GM12874 (cell line): ENCODE data around the gene NBDY.

Experiments used
- TF ChIP-seq, protein P1 (sequence below): IDR thresholded peaks from 2 replicates; pipeline ENCODE4 v1.5.1; 2011; ENCODE audit warnings: low read depth, mild to moderate bottlenecking, control low read depth, low read length, moderate library complexity; ENCODE audit not compliant: insufficient read depth

Gene NBDY

DNA sequence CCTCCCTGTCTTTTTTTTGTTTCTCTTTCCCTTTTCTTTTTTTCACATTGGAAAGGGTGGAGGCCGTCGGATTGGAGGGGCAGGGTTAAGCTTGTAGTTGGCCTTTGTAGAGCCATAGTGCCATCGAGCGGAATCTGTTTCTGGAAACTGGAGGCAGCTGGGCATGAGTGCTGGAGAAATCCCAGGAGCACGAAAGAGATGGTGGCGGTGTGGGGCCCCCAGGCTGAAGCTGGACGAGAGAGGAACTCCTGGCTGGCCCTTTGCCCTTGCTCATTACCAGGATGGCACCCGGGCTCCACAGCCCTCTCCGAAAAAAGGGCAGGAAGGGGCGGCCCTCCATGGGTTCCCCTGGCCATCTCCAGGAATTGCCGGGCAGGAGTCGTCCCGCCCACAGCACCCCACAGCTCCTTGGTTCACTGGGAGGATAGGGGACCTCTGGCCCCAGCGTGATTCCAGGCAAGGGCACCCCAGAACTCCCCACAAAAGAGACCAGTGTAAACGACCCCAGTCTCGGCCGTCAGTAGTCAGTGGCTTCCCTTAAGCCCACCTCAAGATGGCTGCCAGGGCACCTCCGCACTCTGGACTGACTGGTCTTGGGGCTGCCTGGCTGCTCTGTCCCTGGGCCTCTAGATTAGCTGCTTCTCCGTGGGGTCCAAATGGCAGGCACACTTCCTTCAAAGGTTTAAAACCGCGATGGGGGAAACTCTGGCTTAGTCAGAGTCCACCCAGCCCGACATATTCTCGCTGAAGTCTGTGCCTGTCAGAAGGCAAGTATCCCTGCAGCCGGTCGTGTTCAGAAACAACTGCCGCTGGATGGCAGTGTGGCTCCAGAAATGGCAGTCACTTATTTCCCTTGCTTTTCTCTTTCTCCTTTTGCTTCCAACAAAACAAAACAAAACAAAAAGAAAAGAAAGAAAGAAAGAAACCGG, 74.1 kb downstream of the NBDY start:
- TF ChIP-seq, protein P1, sequence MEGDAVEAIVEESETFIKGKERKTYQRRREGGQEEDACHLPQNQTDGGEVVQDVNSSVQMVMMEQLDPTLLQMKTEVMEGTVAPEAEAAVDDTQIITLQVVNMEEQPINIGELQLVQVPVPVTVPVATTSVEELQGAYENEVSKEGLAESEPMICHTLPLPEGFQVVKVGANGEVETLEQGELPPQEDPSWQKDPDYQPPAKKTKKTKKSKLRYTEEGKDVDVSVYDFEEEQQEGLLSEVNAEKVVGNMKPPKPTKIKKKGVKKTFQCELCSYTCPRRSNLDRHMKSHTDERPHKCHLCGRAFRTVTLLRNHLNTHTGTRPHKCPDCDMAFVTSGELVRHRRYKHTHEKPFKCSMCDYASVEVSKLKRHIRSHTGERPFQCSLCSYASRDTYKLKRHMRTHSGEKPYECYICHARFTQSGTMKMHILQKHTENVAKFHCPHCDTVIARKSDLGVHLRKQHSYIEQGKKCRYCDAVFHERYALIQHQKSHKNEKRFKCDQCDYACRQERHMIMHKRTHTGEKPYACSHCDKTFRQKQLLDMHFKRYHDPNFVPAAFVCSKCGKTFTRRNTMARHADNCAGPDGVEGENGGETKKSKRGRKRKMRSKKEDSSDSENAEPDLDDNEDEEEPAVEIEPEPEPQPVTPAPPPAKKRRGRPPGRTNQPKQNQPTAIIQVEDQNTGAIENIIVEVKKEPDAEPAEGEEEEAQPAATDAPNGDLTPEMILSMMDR = no peak

- TF ChIP-seq, protein P1 = no peak
These were observed 75.0 kb downstream of the NBDY start for GRCh38 chrX:56803850-56804681.

- TF ChIP-seq, protein P1 = no peak
These were observed 75.8 kb downstream of the NBDY start for GRCh38 chrX:56804867-56805266.

GRCh38 chrX:56805399-56805798, 76.4 kb downstream of the NBDY start:
- TF ChIP-seq, protein P1 = no peak

DNA sequence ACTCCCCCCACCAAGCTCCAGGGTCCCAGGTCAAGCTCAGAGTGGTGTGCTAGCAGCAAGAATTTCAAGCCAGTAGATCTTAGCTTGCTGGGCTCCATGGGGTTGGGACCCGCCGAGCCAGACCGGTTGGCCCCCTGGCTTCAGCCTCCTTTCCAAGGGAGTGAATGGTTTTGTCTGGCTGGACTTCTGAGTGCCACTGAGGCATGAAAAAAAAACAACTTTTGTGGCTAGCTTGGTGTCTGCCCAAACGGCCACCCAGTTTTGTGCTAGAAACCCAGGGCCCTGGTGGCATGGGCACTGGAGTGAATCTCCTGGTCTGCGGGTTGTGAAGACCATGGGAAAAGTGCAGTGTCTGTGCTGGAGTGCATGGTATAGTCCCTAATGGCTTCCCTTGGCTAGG, 82.6 kb downstream of the NBDY start:
- TF ChIP-seq, protein P1 = no peak

DNA sequence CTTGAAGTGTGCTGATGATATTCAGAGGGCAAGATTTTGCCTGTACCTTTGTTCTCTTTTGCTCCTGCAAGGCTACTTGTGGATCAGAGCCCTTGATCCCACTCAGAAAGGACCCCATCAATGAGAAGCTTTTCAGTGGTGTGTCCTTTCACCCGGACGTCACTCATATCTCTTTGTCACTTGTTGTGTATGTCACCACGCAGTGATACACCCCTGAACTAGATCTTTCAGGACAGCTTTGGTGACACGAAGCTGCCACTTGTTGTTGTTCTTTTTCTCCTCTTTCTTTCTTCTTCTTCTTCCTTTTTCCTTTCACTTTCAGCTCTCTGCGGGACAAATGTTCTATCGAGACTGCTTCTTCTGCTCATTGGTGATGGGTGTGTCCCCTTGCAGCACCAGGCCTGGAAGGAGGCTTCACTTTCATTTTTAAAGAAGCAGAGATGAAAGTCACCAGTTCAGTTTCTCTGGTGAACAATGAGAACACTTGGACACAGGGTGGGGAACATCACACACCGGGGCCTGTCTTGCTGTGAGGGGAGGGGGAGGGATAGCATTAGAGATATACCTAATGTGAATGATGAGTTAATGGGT, 83.6 kb downstream of the NBDY start:
- TF ChIP-seq, protein P1 = no peak

- TF ChIP-seq, protein P1 = no peak
These were observed 84.3 kb downstream of the NBDY start for GRCh38 chrX:56813318-56813837.
